GM12864 (cell line): Measurements from ENCODE around the gene PREX1.

Experiments
- DNase-seq: peaks from one replicate; pipeline ENCODE4 v3.0.0-alpha.2; 2011; ENCODE audit warnings: low read depth
- H3K4me3 ChIP-seq: 2 replicates; pipeline ENCODE4 v1.5.1; 2011; ENCODE audit warnings: mild to moderate bottlenecking, low read depth, low read length, control low read depth
- TF ChIP-seq, protein P1 (sequence below): IDR thresholded peaks from 2 replicates; pipeline ENCODE4 v1.5.1; 2011; ENCODE audit warnings: low read depth, mild to moderate bottlenecking, moderate library complexity, low read length, control low read depth, inconsistent platforms; ENCODE audit errors: missing control alignments

The PREX1 gene

DNA sequence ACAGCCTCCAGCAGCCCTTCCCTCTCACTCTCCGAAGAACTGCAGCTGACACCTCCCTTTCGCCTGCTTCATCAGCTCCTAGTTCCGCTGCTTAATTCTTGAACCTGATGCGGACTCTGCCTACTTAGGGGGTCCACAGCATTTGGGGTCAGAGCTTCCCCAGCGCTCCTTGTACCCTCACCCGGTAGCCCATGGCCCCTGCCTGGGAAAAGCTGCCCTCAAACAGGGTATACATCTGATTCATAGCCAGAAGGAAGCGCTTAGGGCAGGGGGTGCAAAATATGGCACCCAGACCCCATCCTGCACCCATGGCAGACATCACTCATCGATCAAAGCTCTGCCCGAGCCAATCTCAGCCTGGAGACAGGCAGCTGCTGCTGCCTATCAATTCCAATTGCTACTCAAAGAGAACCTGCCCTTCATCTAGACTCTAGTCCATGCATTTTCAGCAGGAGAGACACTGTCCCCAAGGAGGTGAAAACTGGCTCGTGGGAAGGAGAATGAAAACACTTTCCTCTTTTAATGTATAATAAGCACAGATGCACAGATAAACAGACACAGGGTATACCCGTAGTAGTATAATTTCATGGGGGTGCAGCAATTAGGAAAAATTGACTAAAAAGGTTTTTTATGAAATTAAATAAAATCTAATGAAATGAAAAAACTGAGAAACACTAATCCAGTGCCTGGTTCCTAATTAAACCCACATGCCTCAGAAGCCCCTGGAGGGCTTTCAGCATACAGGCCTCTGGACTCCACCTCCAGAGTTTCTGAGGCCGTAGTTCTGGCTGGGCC, 194.8 kb downstream of the PREX1 start:
- TF ChIP-seq, protein P1, sequence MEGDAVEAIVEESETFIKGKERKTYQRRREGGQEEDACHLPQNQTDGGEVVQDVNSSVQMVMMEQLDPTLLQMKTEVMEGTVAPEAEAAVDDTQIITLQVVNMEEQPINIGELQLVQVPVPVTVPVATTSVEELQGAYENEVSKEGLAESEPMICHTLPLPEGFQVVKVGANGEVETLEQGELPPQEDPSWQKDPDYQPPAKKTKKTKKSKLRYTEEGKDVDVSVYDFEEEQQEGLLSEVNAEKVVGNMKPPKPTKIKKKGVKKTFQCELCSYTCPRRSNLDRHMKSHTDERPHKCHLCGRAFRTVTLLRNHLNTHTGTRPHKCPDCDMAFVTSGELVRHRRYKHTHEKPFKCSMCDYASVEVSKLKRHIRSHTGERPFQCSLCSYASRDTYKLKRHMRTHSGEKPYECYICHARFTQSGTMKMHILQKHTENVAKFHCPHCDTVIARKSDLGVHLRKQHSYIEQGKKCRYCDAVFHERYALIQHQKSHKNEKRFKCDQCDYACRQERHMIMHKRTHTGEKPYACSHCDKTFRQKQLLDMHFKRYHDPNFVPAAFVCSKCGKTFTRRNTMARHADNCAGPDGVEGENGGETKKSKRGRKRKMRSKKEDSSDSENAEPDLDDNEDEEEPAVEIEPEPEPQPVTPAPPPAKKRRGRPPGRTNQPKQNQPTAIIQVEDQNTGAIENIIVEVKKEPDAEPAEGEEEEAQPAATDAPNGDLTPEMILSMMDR = no peak
- DNase-seq = no peak
- no peak overlapping the region for H3K4me3 ChIP-seq

DNA sequence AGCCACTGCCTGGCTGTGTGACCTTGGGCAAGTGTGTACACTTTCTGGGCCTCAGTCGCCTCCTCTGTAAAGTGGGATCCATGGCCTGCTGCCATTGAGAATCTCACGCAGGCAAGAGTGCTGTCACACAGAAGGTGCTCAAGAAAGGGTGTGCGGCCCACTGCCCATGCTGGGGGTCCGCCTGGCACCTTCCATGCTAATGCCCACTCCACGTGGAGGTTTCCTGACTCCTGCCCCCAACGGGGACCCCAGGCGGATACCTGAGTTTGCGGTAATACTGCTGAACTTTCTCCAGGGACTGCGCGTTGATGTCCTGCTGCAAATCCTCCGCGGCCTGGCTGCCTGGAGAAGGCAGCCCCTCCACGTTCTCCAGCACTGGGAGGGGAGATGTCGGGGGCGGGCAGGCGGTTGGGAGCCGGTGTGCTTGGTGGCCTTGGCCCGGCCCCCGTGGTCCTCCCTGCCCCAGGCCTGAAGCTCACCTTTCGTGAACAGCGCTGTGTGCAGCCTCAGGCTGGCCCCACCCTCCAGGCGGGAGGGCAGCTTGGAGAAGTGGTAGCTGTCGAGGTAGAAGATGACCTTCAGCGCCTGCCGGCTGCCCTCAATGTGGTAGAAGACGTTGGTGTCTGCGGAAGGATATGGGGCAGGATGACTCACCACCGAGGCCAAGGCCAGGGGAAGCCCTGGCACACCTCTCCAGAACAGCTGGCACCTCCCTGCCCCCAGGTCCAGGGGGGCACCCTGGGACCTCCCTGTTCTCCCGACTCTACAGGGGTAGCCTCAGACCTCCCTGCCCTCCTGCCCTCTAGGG, 195.6 kb downstream of the PREX1 start:
- H3K4me3 ChIP-seq = no peak overlapping the region
- DNase-seq = no peak

DNA sequence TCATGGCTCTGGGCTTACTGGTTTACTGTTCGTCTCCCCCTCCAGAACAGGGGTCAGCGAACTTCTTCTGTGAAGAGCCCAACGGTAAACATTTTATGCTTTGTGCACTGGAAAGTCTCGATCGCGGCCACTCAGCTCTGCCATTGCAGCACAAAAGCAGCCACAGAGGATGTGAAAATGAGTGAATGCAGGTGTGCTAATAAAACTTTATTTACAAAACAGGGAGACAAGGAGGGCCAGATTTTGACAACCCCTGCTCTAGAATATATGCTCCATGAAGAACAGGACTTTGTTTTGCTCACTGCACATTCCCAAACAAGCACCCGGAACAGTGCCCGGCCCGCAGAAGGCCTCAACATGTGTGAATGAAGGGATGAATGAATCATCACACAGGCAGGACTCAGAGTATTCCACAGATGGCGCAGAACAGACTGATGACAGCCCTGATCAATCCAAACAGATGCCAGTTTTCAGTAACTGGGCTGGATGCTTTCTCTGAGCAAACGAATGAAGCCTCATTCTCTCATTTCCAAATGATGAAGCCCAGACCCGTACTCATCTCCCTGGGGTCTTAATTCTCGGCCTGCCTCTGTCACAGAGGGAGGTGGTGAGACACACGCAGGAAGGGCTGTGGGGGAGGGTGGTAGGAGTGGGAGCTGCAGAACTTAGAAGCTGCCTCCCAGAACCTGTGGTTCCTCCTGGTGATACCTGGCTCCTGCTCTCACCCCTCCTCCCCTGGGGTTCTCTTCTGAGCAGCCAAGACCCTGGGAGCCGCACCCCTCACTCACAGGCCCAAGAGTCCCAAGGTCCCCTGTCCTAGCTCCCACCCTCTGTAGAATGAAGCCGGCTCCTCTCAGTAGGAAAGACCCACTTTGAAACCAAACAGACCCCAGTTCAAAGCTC, 196.4 kb downstream of the PREX1 start:
- TF ChIP-seq, protein P1 = no peak
- no peak for DNase-seq
- no peak overlapping the region for H3K4me3 ChIP-seq

More for the DNA sequence above, 195.6 kb downstream of the PREX1 start:
- TF ChIP-seq, protein P1 = no peak

DNA sequence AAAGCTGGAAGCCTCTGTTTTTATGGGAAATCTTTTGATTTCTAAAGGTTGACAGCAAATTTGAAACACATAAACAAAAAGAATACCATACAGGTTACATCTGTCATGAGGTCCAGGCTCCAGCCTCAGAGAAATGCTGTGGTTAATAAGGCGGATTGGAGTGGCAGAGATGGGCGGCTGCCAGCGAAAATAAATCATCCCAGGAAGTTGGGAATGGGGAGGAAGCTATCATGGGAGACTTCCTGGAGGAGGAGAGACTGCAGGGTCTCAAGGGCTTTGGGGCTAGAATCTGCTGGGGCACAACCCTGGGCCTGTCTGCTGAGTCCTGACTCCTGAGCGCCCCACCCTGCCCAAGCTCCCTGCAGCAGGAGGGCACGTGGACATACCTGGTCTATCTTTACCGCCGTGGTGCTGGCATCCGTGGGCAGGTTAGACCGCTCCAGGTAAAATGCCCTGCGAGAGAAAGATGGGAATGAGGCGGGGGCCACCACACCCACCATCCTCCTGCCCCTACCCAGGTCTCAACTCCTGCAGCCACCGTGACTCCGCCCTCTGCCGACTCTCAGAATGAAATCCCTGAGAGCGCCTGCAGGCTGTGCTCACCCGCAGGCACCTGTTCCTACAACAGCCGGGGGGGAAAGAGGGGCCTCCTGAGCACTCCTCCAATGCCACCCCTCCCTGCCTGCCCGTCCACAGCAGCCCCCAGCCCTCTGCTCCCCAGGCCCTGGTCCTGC, 197.3 kb downstream of the PREX1 start:
- TF ChIP-seq, protein P1 = no peak
- no peak overlapping the region for H3K4me3 ChIP-seq
- no peak for DNase-seq

DNA sequence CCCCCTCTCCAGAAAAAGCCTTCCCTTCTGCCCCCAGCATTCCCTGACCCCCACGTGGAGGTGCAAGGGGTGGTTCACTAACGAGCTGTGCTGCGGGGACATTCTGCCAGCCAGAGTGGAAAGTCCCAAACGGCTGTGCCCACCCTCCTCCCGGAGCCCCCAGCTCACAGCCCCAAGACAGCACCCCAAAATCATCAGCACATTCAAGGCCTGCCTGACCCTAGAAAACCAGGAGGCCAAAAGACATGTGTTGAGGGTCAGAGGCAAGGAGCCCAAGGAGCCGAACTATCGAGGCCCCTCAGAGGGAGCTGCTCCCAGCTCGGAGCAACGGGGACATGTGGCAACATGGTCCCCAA, 197.9 kb downstream of the PREX1 start:
- no peak overlapping the region for H3K4me3 ChIP-seq
- no peak for DNase-seq
- TF ChIP-seq, protein P1 = no peak
